ENCODE data around the gene TMEM259.

The TMEM259 gene

GRCh38 chr19:1055028-1055425 is 34.1 kb upstream of the TMEM259 start:
- DNase-seq: no peak

- no peak for DNase-seq
These were observed 33.4 kb upstream of the TMEM259 start for GRCh38 chr19:1054102-1055027.

- DNase-seq: no peak
These were observed 32.5 kb upstream of the TMEM259 start for GRCh38 chr19:1053176-1054101.

- no peak for DNase-seq
These were observed 31.5 kb upstream of the TMEM259 start for GRCh38 chr19:1052349-1052975.

GRCh38 chr19:1051791-1052190 is 30.9 kb upstream of the TMEM259 start:
- no peak for DNase-seq

- DNase-seq: no peak
These were observed 30.3 kb upstream of the TMEM259 start for GRCh38 chr19:1050989-1051788.

- DNase-seq: no peak
These were observed 28.9 kb upstream of the TMEM259 start for GRCh38 chr19:1049800-1050199.

GRCh38 chr19:1049106-1049505 is 28.2 kb upstream of the TMEM259 start:
- no peak for DNase-seq

GRCh38 chr19:1047696-1048147 is 26.8 kb upstream of the TMEM259 start:
- no peak for DNase-seq

- DNase-seq: no peak
These were observed 26.1 kb upstream of the TMEM259 start for GRCh38 chr19:1046836-1047695.

GRCh38 chr19:1046117-1046626 is 25.2 kb upstream of the TMEM259 start:
- no peak for DNase-seq

GRCh38 chr19:1045247-1045603 is 24.3 kb upstream of the TMEM259 start:
- DNase-seq: no peak

- DNase-seq: no peak
These were observed 22.0 kb upstream of the TMEM259 start for GRCh38 chr19:1042689-1043511.

GRCh38 chr19:1041835-1042685 is 21.1 kb upstream of the TMEM259 start:
- DNase-seq: no peak

- DNase-seq: no peak
These were observed 20.4 kb upstream of the TMEM259 start for GRCh38 chr19:1041272-1041834.

GRCh38 chr19:1040476-1041271 is 19.8 kb upstream of the TMEM259 start:
- DNase-seq: peak; percentile 89

GRCh38 chr19:1039646-1040475 is 18.9 kb upstream of the TMEM259 start, which contains the start of gene ABCA7:
TSS of gene ABCA7 (plus strand) at chr19:1040107. CDS start at chr19:1041362, 1,255 bp downstream.
- DNase-seq: peak; percentile 93

Measured in midbrain (tissue), 1 donor.